Stimulated activated CD8-positive, alpha-beta memory T cell treated with anti-CD3 and anti-CD28 coated beads, Interleukin-4, amount 100 ng/mL, for 24 hours (primary cell): ENCODE results near the gene MARCHF6.
"Not testable (repeated sequence)": the region's sequence is repeated elsewhere in the genome, so short reads cannot be mapped to it uniquely, and the experiment has no call there.

Experiments used
- DNase-seq: peaks from one replicate; pipeline ENCODE4 v3.0.0-alpha.2; 2020; ENCODE audit warnings: low read depth

MARCHF6 gene, protein sequence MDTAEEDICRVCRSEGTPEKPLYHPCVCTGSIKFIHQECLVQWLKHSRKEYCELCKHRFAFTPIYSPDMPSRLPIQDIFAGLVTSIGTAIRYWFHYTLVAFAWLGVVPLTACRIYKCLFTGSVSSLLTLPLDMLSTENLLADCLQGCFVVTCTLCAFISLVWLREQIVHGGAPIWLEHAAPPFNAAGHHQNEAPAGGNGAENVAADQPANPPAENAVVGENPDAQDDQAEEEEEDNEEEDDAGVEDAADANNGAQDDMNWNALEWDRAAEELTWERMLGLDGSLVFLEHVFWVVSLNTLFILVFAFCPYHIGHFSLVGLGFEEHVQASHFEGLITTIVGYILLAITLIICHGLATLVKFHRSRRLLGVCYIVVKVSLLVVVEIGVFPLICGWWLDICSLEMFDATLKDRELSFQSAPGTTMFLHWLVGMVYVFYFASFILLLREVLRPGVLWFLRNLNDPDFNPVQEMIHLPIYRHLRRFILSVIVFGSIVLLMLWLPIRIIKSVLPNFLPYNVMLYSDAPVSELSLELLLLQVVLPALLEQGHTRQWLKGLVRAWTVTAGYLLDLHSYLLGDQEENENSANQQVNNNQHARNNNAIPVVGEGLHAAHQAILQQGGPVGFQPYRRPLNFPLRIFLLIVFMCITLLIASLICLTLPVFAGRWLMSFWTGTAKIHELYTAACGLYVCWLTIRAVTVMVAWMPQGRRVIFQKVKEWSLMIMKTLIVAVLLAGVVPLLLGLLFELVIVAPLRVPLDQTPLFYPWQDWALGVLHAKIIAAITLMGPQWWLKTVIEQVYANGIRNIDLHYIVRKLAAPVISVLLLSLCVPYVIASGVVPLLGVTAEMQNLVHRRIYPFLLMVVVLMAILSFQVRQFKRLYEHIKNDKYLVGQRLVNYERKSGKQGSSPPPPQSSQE

DNA sequence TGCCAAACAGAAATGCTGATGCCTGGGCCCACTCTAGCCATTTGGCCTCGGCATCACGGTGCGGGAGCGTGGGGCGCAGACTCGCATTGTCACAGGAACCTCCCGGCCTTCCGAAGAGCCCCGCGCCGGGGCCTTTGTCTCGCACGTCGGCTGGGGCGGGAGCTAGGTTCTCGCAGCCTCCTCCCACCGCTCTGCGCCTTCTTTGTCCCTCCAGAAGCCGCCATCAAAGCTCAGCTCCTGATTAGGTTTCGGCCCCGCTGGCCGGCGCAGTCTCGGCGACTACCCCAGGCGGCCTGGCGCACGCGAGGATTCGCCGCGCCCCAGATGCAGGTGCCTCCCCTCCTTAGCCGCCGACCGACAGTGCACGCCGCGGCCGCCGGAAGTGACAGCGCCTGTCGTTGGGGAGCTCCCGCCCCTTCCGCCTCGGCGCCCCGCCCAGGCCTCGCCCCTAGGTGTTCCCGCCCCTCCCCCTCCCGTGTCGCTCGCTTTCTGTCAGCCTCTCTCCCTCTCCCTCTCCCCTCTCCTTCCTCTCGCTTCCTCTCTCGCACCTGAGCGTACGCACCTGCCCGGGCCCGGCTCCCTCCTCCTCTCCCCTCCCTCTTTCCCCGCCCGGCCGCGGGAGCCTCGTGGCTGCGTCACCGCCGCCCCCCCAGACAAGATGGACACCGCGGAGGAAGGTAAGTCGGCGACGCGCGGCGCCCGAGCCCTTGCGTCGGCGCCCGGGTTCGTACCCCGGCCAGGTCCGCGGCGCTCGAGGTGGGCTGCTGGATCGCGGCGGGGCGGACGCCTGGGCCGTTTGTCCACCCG is at the start of gene MARCHF6:
MARCHF6 (plus strand) TSS at position 455 of the 807 bp plus-strand sequence; CDS start at position 659, 204 bp downstream.
- DNase-seq, result peak; percentile 93

DNA sequence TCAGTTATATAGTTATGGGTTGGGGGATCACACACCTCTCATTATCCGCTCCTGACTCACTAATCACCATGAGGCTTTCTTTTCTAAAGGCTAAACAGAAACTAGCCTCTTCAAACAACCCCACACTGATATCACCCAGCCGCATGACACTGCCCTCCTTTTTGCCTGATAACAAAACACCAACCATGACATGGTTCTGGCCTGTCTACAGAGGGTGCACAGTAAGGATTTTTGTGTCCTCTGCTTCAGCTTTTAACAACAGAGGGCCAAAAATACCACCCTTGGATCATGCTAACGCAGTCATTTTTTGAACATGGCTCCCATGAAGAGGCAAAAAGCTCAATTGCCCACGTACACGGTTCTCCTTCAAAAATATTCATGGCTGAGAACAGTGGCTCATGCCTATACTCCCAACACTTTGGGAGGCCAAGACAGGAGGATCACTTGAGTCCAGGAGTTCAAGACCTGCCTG is 49.8 kb upstream of the MARCHF6 start:
- DNase-seq, result no peak

DNA sequence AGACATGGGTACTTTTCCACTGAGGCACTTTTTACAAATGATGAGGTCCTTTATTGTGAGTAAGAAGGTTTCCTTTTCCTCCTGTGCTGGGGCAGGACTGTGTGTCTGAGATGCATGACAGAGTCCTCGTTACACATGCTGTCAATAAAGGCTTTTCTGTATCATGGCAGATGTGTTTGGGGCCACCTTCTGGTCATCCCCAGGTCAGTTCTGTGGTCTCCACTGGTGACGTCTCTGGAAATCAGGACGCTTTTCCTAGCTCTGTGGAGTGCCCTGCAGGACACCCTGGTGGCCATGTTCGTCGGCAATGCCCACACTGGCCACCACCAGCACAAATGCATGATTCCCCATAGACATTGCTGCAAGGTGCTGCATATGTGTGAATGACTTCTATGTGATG is 48.6 kb upstream of the MARCHF6 start:
- DNase-seq, result no peak

DNA sequence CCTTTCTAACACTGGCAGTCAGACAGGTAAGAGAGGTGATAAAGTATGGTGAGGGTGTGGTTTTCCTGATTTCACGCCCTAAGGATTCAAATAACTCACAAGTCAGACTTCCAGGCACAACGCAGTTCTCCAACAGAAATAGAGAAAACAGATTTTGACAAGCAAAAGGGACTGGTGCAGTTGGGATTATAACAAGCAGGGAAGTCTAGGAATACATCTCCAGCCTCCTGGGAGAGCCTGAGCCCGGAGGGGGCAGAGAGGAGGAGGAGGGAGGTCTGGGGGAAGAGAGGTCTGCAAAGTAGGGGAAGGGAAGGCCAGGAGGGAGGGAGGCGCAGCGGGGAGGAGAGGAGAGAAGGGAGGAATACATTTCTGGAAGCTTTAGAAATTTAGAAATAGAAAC is 47.4 kb upstream of the MARCHF6 start:
- DNase-seq, result no peak

DNA sequence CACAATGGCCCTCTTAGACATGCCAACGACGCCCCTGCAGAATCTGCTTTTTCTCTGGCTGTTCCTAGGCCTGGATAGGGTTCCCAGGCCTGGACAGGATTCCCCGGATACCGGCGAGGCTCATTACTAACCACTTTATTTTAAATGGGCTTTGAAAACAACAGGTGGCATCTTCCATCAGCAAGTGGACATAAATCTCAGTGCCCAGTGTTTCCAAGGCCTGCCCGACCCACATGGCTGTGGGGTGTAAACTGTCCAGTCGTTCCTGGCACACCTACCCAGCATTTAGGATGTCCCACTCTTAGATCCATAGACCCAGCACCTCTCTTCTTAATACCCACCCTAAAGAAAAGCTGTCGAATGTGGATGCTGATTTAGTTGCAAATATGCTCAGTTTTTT is 46.7 kb upstream of the MARCHF6 start:
- no peak for DNase-seq

DNA sequence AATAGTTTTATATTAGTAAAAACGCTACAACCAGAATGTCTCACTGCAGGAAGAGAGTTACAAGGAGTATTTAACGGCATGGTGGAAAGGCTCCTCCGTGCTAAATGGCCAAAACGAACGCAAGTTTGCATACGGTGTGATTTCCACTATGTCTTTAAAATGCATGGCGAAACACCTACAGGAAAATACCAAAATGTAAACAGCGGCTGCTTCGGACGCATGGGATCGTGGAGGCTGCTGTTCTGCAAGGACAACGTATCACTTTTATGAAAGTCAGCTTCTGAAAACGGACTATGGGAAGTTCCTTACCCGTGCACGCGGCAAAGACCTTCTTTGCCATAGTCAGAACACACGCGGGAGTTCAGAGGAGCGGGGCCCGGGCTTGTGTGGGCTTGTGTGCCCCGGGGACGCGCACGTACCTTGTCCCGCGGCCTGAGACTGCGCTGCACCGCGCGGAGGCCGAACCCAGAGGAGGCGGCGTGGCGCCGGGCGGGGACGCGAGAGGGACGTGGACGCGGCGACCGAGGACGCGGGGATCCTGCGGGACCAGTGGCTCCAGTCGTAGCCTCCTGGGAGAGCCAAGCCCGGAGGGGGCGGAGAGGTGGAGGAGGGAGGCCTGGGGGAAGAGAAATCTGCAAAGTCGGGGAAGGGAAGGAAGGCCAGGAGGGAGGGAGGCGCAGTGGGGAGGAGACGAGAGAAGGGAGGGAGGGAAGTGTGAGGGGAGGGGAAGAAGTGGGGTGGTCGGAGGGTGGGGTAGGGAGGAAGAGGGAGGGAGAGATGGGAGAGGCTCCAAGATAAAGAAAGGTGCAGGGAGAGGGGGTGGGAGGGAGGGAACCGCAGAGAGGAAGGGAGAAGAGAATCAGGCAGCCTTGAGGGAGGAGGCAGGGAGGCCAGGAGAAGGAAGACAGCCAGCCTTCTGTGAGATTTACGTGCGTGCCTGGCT is 46.0 kb upstream of the MARCHF6 start, which contains the start of gene CMBL:
CMBL (minus strand) TSS at position 697 of the 943 bp plus-strand sequence. CDS start 17,140 bp downstream, outside the sequence.
- no peak for DNase-seq

DNA sequence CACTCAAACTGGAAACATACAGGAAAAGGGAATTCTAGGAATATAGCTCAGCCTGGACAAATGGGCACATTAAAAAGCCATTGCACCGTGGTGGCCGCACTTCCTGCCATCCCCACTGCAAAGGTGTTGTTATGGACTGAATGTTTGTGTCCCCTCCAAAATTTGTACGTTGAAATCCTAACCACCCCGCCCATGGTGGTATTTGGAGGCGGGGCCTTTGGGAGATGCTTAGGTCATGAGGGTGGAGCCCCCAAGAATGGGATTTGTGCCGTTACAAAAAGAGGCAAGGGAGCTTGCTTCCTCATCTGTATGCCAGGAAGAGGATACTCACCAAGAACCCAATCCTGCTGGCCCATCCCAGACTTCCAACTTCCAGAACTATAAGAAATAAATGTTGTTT is 44.7 kb upstream of the MARCHF6 start:
- no peak for DNase-seq

DNA sequence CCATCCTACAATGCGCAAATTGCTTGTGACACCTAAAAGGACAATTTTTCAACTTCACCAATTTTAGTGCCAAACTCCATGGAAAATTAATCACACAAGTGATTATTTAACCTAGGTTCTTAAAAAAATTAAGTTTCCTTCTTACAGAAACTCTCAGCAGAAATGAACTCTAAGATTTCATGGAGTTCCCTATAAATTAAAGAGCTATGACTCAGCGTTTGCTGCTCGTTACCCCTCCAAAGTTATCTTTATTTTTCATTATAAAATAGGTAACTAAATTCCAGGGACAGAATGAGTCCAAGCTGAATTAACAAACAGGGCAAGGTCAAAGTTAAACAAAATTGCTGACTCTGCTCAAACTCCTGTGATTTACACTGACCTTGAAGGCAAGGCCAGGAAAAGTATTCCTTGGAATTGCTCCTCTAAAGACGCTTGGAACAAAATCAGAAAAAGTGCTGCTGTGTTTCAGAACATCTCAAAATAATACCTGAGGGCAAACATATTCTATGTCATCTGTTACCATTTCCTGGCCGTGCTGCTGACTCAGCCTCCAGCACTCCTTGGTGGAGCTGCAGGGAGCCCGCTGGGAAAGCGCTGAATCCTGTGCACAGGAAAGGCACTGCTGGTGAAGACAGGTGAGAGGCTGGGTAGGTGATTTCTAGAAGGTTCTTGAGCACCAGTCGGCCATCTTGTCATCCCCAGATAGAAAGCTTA is 43.3 kb upstream of the MARCHF6 start:
- DNase-seq, result no peak

DNA sequence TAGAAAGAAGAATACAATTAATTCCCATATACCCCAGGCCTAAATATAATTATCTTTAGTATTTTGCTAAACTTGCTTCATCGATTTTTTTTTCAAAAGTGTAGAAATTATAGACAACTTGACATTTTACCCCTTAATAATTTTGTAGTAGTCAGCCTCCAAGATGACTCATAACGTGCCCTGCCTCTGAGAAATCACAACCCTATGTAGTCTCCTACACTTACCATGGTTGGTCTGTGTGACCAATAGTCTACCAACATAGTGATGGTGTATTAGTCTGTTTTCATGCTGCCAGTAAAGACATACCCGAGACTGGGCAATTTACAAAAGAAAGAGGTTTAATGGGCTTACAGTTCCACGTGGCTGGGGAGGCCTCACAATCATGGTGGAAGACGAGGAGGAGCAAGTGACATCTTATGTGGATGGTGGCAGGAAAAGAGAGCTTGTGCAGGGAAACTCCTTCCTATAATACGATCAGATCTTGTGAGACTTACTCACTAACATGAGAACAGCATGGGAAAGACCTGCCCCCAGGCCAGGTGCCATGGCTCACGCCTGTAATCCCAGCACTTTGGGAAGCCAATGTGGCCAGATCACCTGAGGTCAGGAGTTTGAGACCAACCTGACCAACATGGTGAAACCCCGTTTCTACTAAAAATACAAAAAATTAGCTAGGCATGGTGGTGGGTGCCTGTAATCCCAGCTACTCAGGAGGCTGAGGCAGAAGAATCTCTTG is 42.5 kb upstream of the MARCHF6 start:
- not testable (repeated sequence) for DNase-seq

DNA sequence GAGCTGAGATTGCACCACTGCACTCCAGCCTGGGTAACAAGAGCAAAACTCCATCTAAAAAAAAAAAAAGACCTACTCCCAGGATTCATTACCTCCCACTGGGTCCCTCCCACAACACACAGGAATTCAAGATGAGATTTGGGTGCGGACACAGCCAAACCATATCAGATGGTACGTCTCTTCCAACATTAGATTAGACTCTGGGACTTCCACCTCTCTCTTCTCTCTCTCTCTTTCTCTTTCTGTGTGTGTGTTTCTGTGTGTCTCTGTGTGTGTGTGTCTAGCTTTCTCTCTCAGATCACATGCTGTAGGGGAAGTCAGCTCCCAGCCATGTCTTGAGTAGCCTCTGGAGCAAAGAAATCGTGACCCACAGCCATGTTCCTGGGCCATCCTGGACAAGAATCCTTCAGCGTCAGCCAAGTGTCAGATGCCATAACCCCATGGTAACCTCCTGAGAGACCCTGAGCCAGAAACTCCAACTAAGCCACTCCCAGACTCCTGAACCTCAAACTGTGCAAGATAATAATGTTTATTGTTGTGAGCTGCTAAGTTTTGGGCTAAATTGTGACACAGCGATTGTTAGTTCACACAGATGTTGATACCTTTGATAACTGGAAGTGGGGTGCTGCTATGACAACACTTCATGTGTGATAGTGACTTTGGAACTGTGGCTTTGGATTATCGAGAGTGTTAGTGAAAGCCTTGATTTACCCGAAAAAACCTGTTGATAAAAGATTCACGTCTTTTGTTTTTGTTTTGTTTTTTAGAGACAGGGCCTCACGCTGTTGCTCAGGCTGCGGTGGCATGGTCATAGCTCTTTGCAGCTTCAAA is 41.7 kb upstream of the MARCHF6 start:
- no peak for DNase-seq

DNA sequence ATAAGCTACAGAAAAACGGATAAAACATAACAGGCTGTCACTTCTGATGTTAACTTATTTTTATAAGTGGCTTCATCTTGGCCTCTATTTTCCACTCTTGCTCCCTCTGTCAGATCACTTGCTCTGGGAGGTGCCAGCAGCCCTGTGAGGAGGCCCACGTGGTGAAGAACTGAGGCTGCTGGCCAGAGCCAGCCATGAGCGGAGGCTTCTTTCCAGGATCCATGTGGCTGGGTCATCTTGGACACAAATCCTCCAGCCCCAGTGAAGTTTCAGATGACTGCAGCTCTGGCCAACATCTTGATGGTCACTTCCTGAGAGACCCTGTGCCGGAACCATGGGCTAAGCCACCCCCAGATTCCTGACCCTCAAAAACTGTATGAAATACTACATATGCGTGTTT is 38.3 kb upstream of the MARCHF6 start:
- no peak for DNase-seq

DNA sequence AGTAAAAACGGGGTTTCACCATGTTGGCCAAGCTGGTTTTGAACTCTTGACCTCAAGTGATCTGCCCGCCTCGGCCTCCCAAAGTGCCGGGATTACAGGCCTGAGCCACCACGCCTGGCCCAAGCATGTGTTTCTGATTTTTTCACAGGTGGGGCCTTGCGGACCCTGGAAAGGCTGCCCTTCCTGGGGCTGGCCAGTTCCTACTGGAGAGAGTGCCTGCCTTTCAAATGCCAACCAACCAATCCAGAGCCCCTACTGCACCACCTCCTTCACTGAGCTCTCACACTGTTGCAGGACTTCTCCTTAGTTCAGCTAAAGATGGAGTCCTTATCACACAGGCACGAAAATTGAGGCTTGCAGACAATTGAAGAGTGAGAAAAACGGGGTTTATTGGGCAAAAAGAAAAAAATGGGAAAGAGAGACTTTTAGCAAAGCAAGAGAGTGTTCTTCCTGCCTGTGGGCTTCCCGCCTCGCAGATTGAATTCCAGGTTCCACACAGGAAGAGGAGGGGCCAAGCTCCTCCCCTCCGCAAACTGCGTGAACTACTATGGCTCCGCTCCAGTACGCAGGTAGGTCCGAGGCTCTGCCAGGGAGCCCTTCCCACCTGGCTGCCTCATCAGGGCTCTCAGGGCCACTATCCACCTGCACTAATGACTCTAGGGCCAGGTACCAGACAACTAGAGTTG is 37.5 kb upstream of the MARCHF6 start:
- no peak for DNase-seq

DNA sequence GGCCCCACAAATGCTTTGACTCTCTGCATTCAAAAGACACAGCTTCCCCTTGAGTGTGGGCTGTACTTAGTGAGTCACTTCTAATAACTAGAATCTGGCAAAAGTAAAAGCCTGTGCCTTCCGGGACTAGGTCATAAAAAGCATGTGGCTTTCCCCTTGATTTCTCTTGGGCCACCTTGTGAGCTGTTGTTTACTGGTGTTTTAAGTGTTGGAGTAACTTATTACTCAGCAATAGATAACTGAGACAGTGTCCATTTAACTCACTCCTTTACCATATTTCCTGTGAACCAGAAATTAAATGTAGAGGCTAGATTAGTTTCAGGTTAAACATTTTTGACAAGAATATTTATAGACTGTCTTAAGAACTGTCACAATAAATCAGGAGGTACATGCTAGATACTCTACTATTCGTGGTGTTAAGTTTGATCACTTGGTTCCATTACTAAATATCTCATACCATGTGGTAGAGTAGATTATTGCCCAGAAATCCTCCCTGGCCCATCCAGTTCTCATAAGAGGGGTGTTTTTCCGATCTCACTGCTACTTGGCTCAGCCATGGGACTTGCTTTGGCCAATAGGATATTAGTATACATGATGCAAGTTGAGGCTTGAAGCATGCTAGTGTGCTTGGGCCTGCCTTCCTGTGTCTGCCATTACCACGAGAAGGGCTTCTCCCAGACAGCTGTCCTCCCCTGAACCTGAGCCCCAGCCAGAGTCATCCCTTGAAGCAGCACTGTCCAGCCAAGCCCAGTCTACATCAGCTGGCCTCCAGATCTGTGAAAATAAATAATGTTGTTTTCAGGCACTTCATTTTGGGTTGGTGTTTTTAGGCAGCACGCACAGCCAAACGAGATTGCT is 35.4 kb upstream of the MARCHF6 start:
- DNase-seq, result no peak

DNA sequence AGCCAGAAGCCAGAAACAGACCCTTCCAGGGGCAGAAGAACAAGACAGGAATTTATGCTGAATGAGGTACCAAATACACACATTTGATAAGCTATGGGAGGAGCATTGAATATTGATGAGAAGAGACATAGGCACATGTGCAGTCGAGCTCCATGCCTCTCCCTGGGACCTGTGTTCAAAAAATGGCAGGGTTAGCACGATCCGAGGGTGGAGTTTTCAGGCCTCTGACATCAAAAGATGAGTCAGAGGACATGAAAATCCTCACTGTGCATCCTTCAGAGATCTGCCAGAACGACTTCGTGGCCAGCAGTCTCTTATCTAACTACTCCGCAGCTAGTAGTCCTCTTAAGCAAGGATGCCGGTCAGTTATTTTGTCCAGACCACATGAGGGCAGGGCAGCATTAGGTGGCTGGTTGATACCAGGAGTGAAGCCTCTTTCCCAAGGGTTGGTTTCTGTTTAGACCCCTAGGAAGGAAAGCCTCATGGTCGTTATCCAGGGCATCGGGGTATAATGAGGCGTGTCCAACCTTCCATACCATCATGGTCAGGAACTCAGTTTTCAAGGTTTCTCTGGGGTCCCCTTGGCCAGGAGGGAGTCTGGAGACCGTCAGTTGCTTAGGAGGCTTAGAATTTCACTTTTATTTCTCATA is 34.2 kb upstream of the MARCHF6 start:
- DNase-seq, result no peak

DNA sequence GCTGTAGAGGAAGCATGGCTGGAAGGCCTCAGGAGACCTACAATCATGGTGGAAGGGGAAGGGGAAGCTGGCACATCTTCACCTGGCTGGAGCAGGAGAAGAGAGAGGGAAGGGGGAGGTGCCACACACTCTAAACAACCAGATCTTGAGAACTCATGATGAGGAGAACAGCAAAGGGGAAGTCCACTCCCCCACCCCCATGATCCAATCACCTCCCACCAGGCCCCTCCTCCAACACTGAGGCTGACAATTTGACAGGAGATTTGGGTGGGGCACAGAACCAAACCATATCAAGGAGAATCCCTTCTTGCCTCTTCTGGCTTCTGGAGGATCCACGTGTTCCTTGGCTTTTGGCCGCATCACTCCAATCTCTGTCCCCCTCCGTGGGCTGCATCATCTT is 32.7 kb upstream of the MARCHF6 start:
- no peak for DNase-seq

DNA sequence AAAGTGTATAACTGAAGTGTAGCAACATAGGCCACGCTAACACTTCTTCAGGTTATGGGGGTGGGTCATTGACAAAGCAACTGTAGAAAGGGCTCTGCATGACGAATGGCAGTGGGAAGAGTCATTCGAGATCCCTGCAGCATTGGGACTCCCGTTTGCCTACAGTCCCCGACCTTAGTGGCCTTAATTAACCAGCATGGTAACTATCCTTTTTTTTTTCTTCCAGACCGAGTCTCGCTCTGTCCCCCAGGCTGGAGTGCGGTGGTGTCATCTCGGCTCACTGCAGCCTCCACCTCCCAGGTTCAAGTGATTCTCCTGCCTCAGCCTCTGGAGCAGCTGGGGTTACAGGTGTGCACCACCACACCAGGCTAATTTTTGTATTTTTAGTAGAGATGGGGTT is 31.6 kb upstream of the MARCHF6 start:
- no peak for DNase-seq
